GM19240 (cell line): ENCODE data around the gene URB1.
"Not testable (repeated sequence)": the region's sequence is repeated elsewhere in the genome, so short reads cannot be mapped to it uniquely, and the experiment has no call there.

Source experiments
- DNase-seq: peaks from one replicate; pipeline ENCODE4 v3.0.0; 2011; ENCODE audit warnings: low spot score; ENCODE audit not compliant: insufficient read length

Gene URB1

DNA sequence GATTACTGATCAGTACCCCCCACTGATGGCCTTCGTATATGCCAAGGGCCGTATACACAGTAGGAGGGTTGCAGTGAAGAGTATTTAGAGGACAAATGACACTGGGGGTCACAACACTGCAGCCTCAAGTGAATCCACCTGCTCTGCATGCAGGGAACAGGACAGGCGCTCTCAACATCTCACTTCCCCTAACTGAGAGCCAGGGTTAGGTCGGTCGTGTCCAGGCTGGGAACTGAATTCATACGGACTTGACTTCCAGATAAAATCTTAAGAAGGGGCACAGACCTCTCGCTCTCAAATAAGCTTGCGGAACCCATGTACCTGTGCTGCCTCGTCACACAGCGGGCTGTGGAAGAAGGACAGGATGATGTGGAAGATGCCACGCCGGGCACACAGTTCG is 71.3 kb downstream of the URB1 start:
- no peak for DNase-seq

DNA sequence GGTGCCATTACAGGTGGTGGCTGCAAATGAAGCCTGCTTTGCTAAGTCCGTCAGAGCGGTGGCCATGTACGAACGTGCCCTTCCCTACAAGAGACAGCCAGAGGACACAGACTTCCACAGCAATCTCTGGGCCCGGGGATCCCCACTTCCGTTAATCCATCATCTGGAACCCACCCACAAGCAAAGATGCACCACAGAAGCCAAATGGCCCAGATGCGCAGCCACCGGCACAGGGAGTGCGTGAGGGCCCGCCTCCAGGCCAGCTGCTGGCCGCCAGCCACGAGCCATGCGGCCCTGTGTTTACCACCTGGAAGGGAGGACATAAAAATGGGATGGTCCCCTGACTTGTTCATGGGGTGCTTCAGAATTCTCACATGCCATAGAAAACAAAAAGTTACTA is 72.1 kb downstream of the URB1 start:
- no peak for DNase-seq

DNA sequence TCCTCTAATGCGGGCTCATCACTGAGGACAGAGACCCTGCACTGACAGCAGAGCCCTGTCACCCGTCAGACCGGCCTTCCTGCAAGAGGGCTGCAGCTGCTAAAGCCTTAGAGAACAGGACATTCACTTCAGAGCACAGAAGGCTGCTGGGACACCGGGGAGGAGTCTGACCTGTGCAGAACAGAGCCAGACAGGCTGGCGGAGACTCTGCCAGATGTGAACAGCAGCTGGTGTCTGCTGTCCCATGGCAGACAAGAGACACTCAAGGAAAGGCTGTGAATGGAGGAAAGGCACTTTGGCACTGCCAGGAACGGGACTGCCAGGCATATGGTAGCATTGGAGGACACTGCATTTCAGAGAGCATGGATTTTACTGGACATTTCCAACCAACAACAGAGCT is 72.8 kb downstream of the URB1 start:
- DNase-seq, result no peak

DNA sequence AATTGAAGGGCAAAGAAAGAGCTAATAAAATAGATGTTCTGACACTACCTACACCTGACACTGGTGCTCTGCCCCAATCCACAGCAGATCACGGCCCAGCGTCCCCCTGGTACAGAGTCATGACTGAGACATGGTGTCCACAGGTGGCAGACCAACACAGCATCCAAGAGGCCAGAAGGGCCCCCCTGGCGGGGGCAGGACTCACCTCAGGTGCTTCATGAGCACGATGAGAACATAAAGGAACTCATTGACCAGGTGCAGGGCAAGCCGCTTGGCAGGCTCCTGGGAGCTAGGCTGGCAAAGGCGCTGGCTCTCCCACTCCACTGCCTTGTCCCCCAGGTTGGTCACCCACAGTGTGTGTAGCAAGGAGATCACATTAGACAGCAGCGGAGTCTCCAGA is 73.8 kb downstream of the URB1 start:
- no peak for DNase-seq

DNA sequence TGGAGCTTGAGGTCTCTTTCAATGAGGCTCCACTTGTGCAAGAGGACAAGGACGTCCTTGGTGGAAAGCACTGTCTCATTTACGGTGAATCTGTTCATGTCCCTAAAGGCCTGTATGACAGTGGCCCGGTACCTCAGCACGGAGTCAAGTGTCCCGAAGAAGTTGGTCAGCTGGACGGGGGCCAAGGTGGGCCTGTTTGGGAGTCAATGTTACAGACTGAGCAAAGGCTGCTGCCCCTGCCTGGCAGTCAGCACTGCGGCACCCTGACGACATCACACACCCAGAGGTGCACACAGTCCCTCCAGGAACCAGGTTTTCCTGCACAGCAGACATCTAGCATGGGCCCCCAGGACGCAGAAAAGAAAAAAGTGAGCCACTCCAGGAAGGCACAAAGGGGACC is 75.1 kb downstream of the URB1 start:
- DNase-seq, result no peak

DNA sequence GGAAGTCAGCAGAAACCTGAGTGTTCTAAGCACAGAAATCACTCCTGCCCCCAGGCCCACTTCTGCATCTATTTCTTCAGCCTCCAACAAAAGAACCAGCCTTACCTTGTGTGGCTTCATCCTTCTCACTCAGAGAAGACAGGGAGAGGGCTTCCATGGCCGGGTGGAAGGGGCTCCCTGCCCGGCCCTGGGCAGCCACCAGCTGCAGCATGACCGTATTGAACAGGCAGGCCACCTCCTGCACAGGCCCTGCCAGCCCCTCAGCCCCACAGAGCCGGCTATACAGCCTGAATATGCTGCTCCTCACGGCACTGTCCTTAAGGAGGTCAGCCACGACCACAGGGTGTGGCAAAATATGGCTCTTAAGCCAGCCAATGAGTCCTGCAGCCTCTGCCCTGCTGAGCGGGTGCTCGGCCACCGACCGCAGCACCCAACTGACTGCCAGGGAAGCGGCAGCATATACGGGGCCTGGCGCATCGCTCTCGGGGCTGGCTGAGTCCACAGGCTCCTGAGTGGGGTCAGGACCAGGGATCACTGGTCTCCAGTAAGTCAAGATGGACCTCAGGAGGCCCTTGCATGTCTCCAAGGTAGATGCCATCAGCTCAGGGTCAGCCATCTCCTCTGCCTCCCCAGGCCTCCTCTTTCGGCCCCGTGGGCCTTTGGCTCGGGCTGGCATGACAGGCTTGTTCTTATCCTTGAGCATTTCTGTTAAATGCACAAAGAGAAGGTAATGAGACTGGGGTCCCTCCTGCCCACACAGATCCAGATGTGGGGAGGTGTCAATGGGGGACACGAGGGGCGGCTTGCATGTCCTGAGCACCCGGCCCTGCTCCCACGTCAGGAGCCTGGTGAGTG is 76.2 kb downstream of the URB1 start:
- no peak for DNase-seq

DNA sequence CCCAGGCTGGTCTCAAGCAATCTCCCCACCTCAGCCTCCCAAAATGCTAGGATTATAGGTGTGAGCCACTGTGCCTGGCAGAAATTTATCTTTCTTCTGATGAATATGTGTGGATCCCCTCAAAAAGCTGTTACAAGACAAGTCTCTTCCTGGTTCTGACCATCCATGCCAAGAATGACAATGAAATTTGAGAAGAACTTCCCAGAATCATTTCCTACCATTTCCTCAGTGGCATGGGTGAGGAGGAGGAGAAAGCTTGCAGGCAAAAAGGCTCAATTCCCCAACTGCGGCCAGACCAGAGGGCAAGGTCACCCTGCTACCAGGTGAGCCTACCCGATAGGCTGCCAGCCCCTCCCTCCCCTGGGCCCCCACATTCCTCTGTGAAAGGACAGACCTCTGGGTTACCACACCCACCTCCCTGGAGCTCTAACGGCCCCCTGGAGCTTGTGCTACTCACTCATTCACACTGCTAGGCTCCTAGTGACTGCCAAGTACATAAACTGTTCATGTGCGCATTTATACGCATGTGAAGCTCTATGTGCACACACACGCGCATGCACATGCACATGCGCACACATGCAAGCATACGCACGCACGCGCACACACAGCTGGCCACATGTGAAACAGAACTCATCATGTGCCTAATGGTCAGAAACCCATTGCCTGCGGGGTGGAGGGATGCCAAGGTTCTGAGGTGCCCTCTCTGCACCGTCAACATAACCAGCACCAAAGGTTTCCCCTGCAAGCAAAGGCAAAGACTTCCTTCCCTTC is 77.1 kb downstream of the URB1 start:
- no peak for DNase-seq

DNA sequence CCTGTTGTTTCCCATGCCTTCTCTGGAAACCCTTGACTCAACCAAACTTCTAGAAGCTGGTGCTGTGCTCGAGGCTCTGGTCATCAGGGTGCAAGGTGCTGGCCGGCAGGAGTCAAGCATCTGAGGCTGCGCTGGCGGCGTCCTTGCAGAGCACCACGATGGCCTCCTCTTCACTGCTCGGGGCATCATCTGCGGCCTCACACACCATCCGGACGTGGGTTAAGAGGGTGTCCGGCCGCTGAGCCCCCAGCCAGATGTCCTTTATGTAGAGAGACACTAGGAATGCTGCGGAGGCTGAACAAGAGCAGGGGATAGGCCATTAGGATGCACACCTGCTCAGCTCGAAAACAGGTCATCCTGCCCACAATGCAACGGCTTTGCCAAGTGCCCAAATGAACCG is 78.0 kb downstream of the URB1 start:
- no peak for DNase-seq

DNA sequence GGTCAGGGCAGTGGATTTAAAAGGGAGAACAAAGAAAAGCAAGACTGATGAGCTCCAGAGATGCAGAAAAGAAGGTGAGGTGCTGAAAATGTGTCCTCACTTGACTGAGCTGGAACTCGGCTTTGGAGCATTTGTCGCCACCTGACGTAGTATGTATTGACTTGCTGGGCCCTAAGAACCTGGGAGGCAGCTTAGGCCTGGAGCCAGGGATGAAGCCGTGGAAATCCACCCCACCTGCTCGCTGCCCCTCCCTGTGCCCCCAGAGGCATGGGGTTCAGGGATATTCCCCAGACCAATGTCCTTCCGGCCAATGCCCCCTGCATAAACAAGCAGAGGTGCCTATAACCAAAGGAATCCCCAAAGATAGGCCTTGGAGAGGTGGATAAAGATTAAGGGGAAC is 79.8 kb downstream of the URB1 start:
- no peak for DNase-seq

DNA sequence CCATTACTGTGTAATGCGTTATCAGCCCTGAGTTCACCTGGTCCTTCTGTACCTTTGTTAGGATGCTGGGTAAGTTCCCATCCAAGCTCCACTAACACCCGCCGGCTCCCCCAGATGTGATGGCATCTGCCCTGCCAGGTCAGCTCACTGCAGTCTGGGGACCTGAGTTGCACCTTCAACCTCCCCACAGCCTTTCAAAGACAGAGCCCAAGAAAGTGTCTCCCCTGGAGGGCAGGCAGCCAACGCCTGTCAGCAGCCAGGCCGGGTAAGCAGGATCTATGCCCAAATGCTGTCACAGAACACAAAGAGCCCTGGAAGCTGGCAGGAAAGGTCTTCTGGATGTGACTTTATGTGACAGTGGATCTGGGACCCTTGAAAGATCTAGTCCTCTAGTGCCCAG is 80.5 kb downstream of the URB1 start:
- no peak for DNase-seq

DNA sequence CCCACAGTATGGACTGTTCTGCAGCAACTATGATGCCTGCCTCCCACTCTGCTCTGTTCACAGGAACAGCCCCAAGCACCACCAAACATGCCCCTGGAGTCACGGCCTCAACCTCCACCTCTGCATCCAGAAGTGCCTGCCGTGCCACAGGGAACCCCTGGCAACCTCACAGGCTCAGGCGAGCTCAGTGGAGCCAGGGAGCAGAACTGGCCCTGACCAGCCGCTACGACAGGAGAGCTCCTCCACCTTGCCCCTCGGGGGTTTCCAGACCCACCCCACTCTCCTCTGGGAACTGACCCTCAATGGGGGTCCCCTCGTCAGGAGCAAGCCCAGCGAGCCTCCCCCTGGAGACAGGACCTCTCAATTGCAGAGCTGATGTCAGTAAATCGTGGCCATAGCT is 81.2 kb downstream of the URB1 start:
- no peak for DNase-seq

DNA sequence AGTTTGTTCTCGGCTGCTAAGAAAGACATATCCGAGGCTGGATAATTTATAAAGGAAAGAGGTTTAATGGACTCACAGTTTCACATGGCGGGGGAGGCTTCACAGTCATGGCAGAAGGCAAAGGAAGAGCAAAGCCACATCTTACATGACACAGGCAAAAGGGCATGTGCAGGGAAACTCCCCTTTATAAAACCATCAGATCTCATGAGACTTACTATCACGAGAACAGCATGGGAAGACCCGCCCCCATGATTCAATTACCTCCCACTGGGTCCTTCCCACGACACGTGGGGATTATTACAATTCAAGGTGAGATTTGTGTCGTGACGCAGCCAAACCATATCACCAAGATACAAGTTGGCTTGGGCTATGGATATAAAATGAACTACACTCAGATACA is 81.8 kb downstream of the URB1 start:
- not testable (repeated sequence) for DNase-seq

DNA sequence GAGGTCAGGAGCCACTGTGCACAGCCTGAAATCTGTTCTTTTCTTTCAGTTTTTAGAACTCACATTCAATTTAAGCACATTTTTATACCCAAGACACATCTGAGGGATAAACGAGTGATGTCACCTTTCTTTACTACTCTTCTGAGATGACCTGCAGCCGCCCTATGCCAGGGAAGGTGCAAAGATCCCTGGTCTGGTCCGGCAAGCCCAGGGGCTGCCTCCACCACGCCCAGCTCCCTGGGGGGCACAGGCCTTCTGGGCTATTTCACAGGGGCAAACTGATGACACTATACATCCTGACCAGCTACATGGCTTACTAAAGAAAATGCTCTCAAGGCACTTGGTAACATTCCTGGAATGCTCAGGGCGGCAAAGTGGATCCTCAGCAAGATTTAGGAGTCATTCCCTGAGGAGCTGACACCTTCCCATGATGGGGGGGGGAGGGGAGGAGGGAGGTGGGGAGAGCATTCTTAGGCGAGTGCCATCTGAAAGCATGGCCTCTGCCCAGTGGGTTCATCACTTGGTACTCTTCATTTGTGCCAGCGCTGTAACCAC is 82.8 kb downstream of the URB1 start:
- no peak for DNase-seq

DNA sequence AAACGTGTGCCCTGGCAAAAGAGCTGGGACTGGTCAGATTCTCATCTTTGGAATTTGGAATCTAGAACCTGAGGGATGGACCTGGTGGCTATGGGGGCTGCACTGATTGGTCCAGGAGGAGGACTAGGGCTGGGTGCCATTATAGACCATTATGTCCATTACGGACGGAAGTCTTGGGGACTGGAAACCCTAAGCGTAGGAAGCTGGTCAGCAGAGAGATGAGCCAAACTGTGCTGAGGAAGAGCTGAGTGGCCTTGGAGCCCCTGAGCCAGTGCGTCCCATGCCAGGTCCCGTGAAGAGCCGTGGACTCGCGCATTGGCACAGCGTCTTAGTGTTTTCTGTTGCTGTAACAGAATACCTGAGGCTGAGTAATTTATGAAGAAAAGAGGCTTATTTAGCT is 84.1 kb downstream of the URB1 start:
- no peak for DNase-seq

DNA sequence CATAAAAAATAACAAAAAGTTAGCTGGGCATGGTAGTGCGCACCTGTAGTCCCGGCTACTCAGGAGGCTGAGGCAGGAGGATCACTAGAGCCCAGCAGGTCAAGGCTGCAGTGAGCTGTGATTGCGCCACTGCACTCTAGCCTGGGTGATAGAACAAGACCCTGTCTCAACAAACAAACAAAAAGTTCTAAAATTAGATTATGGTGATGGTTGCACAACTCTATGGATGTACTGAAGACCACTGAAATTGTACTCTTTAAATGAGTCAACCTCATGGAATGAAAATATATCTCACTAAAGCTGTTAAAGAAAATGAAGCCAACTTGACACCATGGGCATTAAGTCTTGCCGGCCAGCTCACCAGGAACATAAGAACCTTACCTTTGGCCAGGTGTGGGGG is 85.1 kb downstream of the URB1 start:
- DNase-seq, result no peak

DNA sequence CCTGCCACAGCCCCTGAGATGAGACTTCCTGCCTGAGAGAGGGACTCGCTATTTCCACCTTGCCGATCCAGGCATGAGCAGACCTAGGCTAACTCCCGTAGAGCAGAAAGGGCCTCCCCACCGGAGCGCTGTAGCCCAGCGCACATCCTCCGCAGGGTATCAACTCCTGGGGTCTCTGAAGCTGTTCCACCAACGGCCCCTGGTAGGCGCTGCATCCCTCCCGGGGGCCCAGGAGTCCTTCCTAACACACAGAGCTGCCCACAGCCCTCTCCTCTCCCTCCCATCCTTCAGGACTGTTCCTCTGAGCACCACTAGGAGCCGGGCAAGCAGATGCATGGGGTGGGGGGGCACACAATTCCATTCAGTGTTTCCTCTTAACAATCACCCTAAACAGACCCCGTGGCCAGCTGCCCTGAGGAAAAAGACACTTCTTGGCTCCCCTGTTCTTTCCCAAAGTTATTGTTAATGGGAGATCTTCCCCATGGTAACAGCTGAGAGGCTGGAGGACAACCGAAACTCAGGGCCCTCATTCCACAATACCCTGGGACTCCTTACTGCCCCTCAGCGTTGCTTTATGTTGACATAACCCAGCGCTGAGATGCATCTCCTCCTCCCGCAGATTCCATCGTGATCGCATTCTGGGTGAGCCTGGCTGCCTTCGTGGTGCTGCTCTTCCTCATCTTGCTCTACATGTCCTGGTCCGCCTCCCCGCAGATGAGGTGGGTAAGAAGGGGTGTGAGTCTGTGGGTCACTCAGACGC is 86.6 kb downstream of the URB1 start:
- DNase-seq, result no peak

DNA sequence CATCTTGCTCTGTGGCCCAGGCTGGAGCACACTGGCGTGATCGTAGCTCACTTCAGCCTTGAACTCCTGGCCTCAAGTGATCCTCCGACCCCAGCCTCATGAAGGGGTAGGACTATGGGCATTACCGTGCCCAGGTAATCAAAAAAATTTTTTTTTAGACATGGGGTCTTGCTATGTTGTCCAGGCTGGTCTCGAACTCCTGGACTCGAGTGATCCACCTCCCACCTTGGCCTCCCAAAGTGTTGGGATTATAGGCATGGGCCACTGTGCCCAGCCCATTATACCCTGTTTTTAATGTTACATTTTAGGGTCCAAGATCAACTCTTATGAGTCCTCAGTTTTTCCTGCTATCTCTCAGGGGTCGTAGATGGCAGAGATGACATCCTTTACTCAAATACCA is 87.8 kb downstream of the URB1 start:
- no peak for DNase-seq

DNA sequence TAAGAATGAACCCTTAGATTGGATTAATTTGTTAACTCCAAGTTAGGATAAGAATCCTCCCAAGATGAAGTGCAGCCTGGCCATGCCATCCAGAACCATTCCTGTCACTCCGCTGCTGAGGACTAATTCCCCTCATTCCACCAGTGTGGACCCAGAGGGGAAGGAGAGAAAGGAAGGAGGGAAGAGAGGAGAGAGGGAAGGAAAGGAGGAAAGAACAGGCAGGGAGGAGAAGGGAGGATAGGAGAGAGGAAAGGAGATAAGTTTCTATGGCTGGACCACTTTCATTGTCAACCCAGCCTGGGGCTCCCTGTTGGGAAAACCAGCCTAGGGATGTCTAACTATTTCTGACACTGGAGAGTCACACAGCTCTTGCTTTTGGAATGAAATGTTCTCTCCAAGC is 89.4 kb downstream of the URB1 start:
- DNase-seq, result no peak

DNA sequence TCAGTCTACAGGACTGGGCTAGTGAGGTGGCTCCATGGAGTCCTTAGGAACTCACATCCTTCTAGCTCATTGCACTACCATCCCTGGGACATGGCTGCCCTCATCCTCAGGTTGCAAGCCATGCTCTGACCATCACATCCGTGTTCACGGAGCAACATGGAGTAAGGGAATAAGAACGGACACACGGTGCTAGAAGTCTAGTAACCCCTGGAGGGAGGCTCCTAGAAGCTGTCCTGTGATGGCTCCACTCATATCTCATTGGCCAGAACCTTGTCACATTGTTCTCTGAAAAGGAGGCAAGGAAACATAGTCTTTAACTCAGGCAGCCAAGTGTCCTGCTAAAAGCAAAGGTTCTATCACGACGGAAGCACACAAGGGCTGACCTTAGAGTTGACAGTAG is 90.3 kb downstream of the URB1 start:
- no peak for DNase-seq

DNA sequence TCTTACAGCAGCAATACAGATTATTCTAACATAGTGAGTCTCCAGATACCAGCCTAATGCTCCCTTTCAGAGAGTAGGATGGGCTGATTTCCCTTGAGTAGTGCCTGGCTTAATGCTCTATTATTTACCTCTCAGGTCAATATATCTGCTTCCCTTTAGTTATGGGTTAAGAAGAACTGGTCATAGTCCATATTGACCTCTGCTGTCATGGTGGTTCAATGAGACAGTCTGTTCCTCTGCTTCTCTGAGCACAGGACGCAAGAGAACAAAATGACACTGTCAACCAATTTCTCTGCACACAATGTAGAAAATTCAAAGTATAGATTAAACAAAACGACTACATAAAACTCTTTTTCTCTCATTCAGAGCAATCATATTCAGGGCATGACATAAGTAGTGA is 91.2 kb downstream of the URB1 start:
- no peak for DNase-seq

DNA sequence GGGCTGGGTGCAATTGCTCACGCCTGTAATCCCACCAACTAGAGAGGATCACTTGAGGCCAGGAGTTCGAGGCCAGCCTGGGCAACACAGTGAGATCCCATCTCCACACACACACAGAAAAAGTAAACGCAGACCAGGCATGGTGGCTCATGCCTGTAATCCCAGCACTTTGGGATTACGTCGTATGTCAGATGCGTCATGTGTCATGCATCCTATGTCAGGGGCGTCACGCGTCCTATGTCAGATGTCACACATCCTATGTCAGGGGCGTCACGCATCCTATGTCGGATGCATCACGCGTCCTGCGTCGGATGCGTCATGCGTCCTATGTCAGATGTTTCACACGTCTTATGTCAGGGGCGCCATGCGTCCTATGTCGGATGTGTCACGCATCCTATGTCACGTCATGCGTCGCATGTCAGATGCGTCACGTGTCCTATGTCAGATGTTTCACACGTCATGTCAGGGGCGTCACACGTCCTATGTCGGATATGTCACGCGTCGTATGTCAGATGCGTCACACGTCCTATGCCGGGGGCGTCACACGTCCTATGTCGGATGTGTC is 92.6 kb downstream of the URB1 start:
- DNase-seq, result no peak

DNA sequence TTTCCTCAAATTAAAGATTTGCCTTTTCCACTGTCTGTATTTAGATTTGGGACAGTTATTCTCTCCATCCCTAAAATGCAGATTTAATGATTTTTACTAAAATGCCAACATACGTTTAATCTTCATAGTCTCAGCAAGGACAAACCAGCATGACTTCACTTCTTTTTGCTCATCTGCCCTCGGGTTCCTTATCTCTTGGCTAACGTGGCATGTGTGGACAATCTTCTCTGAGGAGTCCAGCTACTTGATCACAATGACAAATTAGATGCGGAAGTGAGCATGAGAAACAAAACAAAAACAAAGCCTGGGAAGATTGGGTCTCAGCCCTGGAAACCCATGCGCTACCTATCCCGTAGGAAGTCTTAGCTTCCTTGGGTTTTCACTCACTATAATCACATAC is 93.1 kb downstream of the URB1 start:
- DNase-seq, result no peak
